HG02981 (cell line): ENCODE measurements around the gene RBMS3.

Source experiments
- ATAC-seq: cut with Tn5 transposase; IDR thresholded peaks from one replicate; pipeline ENCODE4 v1.9.1; 2021; ENCODE audit warnings: mild to moderate bottlenecking, moderate library complexity; ENCODE audit not compliant: unreplicated experiment

Gene RBMS3

DNA sequence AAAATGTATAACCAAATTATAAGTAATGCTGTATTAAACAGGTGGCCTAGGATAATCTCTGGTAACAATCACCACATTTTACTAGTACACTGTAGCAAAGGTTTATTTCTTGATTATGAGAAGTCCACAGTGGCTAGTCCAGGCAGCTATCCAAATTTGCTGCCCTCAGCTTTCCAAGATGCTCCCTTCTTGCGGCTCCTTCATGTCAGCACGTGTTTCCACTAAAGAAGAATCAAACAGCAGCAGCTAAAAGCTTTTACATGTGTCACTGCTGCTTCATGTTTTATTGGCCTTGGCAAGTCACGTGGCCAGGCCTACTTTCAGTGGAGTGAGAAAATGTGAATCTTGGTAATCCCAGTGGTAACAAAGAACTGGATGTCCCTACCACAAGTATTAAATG lies 5.6 kb upstream of the RBMS3 start:
- no peak for ATAC-seq

DNA sequence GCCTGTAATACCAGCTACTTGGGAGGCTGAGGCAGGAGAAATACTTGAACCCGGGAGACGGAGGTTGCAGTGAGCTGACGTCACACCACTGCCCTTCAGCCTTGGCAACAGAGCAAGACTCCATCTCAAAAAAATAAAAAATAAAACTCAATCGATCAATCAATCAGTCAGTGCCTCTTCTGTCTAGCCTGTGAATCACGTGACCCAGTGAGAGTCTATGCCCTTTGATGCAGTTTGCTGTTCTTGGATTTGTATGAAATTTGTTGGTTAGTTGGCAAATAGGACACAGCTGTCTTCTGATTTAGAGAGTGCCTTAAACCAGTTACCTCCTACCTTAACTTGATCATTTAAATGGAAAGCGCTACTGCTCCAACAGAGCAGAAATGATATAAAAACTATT lies 3.6 kb upstream of the RBMS3 start:
- no peak for ATAC-seq

DNA sequence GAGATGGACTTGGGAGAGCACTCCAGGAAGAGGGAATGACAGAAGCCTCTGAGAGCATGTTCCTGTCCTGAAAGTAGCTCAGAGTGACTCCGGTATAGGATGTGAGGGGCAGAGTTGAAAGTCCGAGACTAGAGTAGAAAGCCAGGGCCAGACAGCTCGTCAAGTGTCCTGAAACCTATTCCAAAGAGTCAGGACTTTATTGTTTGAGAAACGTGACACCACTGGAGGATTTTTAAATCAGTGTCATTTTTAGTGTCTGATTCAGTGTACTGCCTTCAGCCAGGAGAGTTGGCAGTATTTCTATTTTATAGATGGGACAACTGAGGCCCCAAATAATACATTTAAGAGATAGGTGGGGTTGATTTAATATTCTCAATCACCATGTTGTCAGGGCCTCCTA lies 1.6 kb upstream of the RBMS3 start:
- ATAC-seq = no peak

DNA sequence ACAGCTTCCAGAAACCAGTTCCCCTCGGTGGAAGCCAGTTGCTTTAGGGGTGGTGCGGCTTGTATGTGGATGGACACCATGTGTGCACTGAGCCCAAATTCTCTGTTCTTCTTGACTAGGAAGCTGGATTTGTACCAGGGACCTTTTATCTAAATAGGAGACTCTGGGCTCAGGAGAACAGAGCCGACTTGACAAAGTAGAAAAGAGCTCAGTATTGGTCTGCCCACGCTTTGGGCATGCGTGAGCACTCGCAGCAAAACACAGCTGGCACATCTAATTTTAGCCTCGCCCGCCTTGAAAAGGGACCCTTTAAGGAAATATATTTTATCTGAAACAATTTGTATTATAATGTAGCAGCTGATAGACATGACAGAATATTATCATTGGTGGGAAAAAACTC lies 1.1 kb upstream of the RBMS3 start:
- ATAC-seq = no peak

DNA sequence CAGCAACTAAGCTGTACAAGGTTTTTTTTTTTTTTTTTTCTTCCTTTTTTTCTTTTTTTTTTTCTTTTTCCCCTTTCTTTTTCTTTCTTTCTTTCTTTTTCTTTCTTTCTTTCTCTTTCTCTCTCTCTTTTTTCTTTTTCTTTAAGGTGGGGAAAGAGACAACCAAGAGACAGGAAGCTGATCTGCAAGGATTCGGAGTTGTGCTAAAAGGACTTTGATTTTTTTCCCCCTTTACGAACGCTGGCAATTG lies 148 bp downstream of the RBMS3 start:
- ATAC-seq = no peak

DNA sequence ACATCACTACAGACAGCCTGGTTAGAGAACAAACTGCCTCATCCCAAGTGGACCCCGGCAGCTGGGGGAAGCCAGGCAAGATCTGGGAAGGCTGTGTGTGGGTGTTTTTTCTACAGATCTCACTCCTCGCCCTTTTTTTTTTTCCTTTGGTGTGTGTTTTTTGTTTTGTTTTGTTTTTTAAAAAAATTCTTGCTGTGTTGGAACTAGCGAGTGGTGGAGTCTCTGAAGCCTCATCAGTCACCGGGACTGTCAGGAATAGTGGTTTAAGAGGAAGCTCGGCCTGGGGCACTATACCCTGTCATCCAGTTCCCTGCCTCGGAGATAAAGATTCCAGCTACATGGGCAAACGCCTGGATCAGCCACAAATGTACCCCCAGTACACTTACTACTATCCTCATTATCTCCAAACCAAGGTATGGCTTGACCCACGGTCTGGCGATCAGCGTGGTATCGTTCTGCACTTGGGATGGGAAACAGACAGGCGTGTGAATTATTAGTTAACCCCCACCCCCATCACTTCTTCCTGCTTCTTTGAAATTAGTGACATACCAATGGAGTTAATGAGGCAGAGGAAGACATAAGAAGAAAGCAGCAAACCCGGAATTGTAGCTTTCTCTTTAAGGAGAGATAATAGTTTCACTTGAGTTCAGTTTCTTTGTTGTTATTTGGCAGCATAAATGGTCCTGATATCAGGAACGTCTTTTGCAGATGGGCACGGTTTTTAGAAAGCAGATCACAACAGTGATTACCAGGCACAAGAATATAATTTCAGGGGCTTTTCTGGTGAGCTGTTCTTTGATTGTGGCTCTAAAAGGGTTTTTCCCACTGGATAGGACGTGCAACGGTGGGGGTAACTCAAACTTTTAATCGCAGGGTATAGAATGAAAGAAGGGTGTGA lies 722 bp downstream of the RBMS3 start:
- peak; percentile 73 for ATAC-seq

DNA sequence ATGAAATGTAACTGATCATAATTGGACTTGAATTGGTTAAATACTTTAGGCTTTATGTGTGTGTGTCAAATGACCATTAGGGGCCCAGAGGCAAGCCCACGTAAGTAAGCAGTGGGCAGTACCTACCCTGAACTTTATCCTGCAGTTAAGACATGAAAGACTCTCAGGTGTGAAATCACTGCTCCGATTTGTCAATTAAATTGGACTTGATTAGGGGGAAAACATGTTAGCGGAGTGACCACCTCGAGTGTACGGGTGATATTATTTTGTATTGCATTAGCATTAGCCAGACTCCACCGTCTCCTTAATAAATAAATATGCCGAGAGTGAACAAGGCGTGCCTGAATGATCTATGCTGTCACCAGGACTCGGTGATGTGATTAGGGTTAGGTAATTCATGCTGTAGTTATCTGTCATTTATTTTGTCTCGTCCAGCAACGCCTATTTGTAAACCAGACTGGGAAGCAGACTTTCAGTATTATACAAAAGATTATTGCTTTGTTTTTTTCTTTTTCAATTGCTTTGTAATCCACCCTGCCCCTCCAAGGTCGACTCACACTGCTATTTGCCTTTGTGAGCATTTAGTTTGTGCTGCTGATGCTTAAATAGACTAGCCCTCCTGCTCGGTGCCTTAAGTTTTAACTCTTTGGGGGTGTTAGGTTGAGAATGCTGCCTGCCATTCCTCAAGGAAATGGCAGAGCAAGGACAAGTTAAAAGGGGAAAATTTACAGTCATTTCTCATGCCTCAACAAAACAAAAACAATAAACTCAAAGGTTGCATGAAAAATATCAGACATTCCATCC lies 1.8 kb downstream of the RBMS3 start:
- no peak for ATAC-seq

DNA sequence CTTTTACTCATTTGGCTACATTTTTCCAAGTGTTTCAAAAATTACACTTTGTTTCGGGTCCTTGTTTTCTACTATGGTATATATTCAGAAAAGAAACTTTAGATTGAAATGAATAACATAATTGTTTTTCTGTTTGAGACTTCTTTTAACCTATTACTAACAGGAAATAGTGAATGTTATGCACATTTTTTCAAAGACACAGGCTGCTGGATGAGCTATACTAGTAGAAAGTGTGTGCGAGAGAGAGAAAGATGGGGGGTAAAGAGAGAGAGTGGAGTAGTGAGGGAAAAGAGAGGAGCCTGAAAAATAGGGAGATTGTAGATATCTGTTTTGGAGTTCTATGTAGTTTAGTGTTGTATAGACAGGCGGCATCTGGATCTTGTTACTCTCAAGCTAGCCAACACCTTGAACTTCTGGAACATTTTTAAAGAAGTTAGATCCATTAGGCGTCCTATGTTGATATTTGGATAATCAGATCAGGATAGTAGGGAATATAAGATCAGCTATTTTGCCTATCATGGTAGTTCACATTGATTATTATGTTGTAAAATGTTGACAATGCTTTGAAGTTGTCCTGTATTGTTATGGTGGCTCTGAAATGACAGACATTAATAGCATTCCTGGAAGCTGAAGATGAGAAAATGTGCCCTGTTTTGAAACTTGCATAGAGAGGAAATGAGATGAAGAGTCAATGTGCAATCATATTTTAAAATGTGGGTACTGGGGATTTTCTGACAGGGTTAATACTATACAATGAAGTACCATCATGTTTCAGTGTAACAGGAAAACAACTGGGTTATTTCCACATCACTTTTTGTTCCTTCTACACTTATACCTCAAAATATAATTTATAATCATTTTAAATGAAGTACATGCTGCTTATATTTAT lies 2.6 kb downstream of the RBMS3 start:
- no peak for ATAC-seq

DNA sequence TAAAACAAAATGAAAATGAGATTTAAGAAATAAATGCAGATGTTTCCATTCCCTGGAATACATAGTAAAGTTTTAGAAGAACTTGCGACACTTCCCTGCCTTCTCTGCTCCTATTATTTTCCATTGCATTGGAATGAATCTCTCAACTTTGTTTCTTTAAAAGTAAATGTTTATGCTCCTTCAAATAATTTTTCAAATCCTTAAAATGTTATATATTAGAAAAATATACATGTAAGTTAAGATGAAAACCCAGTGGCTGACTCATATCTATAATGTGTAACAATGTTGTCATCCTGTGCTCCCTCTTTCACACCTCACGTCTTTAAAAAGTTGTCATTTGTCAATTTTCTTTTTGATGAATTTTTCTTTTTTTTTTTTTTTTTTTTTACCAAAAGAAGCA lies 3.6 kb downstream of the RBMS3 start:
- no peak for ATAC-seq

DNA sequence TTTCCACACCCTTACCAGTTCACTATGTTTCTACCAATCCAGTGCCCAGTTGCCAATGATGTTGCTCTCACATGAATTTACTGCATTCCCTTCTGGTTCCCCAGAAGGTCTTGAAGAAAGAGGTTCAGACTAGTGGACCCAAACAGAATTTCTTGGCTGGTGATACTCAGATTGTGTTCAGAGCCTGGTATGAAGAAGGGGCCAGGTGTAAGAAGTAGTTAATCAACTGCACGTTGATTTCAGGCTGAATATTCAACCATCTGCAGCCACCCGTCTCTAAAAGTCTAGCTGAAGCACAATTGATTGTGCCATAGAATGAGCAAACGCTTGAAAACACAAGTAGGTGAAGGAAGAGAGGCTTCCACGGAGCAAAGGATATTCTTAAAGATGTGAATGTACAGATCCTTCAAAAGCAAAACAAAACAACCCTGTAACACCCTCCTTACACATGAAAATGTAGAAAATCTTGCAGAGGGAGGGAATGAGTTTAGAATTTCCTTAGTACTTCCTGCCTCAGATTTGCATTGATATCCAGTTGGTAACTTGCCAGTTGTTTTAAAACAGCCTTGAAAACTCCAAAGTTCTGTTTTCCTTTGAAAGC lies 4.7 kb downstream of the RBMS3 start:
- no peak for ATAC-seq

DNA sequence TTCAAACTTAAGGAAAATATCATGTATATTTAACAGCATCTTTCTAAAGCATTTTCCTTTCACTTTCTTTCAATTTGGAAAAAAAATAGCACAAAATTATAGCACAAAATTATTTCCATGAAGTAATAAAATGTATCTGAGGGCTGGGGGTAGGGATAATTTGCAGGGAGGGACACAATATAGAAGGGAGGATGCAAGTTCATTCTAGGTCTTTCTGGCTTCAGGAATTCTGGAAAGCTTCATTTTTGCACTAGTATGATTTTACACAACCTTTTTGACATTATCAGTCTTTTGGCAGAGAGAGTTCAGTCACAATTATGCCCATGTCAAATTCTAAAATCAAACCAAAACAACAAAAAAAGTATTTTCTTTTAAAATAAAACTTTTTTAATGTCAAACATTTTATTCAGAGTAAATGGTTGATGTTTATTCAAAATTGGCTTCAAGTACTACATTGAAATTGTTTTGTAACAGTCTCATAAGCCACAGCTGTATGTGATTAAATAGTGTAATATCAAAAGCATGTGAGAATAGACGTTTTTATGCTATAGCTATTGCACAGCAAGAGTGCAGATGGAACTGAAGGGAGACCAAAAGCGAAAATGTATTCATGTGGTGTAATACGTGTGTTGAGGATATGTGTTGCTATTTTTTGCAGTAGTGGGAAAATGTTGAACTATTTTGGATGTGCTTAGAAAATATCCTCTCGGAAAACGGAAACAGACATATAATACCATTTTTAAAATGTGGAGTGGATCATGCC lies 5.8 kb downstream of the RBMS3 start:
- ATAC-seq = no peak

DNA sequence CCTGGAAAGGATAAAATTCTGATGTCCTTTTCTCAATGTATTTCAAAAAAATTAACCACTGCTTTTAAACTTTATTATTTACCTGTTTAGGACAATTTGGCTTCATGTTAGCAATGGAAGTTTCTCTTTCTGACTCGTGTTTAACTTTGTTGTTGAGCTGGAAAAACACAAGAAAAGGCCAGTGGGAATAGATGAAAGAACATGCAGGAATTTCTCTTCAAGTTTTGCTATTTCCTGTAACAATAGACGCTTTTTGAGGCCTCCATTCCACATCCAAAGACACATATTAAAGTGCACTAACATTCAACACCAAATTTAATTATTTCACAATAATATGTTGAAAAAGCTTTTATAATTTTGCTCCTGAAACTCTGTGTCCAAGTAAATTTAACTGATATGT lies 9.7 kb downstream of the RBMS3 start:
- ATAC-seq = no peak

DNA sequence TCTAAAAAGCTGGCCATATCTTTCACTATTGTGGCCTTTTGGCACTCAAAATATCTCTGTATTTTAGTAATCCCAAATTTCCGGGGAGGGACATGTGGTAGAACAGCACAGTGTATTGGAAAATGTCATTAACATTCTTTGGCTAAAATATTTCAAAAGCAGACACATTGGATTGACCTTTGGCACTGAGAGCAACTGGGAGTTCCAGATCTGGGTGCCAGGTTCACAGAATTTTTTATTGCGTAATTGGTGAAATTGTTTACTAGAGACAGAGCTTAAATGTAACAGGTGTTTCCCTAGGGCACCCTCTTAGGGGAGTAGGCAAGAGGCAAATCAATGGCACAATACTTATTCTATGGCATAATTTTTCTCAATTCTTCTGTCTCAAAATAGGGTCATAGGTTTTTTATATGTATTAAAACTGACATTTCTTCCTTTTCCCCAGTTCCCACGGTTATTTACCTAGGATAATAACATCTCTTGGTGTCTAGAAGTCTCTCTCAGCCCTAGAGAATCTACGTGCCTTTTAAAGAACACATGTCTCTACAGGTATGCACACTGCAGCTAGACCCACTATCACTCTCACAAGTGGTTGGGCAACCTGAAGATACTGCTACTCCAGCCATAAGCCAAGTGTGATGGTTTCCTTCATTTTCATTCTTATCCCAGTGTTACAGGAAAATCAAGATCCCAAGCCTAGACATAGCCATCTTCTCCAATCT lies 10.6 kb downstream of the RBMS3 start:
- ATAC-seq = no peak

DNA sequence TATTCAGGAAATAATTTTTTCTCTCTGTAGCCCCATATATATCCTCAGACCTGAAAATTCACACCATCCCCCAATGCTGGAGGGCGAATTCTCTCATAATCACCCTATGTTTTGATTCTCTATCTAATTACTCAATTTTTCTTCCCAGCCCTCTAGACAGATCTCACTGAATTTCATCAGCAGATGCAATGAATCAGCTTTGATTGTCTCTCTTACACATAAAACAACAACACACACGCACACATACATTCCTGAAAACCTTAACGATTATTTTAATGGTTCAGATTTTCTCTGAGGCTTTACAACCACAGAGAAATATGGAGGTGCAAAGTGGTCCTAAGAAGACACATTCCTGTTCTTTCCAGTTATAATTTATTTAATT lies 11.1 kb downstream of the RBMS3 start:
- ATAC-seq = no peak

DNA sequence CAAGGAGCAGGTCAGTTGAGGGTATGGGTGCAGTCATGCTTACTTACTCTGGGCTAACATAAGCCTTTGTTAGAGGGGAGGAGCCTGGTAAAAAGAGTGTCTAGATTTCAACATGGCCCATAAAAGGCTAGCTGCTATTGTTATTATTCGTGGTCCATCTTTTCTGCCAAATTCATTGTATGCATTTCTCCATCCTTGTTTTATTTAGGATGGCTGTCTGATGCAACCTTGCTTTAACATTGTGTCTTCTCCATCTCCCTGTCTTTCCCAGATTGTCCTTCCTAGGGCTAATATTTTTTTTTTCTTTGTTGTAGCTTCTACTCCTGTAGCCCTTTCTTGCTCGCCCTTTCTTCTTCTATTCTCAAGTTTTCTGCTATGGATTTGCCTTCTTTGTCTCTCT lies 12.6 kb downstream of the RBMS3 start:
- ATAC-seq = no peak

DNA sequence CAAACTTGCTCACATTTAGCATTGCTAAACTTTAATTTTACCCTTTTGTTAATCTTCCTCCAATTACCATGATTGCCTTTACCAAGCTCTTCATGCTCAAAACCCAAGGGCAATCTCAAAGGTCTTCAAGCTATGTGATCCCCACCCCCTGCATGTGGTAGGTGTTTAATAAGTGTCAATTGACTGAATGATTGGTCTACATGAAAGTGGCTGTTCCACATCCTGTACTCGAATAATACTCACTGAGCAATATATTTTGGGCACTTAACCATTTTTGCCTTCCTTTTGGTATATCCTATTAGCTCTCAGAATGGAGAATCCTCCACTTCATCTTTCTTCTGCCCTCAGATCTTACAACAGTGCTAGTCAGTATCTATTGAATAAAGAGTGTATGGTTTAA lies 17.1 kb downstream of the RBMS3 start:
- no peak for ATAC-seq

DNA sequence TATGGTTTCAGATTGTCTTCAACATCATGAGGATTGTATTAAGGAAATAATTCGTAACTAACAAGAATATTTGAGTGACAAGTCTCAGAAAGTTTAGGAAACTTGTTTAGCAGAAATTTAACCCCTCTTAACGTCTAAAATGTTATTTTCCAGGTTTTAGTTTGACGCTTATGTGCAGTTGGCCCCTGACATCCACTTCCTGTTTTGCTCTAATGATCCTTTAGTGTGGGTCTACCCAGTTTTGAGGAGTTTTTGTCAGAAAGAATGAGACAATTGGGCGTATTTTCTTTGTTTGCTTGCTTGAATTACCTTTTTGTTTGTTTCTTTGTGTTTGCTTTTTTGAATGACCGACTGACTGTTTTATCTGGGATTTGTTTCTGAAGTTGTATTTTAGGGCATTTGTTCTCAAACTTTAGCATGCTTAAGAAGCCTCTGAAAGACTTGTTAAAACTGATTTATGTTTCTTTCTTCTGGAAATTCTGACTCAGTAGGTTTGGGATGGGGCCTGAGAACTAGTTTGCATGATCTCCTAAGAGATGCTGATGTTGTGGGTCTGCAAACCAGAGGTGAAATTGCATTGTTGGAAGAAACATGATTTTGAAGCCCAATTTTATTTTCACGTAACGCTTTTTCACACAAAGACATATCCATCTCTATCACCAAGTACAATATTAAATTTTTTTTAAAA lies 20.6 kb downstream of the RBMS3 start:
- no peak for ATAC-seq

DNA sequence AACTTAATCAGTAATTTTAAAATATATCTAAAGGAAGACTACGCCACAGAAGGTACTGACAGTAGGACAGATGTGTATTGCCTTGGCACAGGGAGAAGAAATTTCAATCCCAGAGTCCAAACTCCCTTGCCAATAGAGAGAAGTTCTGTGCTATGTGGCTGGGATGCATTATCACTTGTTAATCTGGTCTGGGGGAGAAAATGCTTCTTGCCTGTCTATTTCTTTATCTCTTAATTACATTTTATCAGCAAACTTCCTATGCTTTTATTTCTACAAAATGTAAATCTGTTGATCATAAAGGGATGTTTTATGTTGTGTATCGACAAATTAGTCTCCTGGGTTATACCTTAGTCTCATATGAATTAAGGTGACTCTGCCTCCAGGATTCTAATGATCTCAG lies 21.7 kb downstream of the RBMS3 start:
- no peak for ATAC-seq

DNA sequence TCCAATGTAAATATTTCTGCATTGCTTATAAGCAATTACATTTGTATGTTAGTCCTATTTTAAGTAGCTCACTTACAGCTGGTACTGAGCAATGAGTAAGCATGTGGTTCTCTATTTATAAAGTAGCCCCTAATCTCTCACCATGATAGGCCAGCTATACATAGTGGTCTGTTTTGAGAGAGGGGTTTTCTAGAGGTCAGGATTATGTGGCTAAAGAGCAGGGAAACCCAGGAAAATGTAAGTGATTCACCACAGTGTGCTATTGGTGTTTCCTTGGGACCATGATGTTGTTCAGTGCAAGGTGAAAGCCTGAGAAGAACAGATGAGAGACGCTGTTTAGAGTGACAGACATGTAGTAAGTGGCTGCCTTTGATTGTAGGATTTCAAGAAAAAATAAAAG lies 26.4 kb downstream of the RBMS3 start:
- ATAC-seq = no peak
